Tongue (tissue), 2 donors: ENCODE measurements around the gene SFTA2. TPM values are rescaled to one million over a fixed set of nuclear protein-coding genes. Genes with fewer than 3 reads are reported as not detected.
A peak's percentile ranks its signal among the peaks of the same experiment; 100 is the strongest.
"Not testable (repeated sequence)": the region's sequence is repeated elsewhere in the genome, so short reads cannot be mapped to it uniquely, and the experiment has no call there.

Experiments
- DNase-seq: peaks from one replicate; pipeline ENCODE4 v3.0.0-alpha.2; 2015
- total RNA-seq: library from RNA; depleted of rRNA; stranded (reverse); fragments of >200 nt; gene quantifications from one replicate; pipeline ENCODE4 v1.2.3, GENCODE V29; 2014

Gene SFTA2
- total RNA-seq, 1 donor from 2014 or later = not detected

DNA sequence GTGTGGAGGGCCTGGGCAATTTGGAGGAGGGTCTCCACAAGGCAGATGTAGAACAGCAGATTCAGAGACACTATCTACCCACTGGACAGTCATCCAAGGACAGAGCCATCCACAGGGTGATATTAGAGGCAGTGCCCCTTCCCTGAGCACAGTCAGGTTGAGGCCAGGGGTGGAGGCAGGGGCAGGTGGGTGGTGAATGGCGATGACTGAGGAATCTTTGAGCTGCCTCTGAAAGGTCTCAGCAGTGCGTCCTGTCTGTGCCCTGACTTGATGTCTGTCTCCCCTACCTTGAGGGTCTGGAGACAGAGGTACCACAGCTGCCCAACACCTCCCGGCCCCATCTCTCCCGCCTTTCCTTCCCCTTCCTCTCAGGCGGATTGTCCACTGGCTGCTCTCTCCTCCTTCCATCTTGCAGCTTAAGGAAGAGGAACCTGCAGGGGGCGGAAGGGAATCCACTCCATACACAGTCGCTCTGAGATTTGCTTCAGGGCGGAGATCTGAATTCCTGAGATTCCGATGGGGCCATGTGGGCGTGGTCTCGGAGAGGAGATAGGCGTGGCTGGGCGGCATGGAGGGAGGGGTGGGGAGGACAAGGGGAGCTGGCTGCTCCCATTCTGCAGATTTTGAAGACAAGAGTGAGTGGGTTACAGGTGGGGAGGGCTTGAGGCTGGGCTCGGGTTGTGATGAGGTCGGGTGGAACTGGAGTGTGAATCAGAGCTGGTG lies 10.5 kb upstream of the SFTA2 start:
- peak; percentile 72 for DNase-seq

GRCh38 chr6:30940361-30940986 lies 8.5 kb upstream of the SFTA2 start, which contains the start of gene MUCL3:
TSS of gene MUCL3 (plus strand) at chr6:30940973. CDS start at chr6:30941000, 27 bp downstream.
- DNase-seq = no peak

GRCh38 chr6:30939473-30939872 lies 7.5 kb upstream of the SFTA2 start:
- DNase-seq = no peak

DNA sequence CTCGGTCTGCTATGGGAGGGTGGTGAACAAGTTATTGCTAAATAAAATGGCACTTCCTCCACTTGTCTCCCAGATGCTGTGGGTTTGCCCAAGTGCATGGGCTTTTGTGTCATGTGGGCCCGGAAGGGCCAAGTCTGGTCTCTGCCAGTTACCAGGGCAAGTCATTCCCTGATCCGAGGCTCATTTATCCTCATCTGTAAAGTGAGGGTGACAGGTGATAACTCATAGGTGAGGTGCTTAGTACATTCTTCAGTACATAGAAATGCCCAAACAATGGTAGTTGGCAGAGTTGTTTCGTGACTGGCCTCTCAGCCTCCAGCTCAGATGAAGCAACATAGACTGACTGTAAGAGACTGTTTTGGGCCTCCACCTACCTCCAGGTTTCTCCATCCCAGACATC lies 6.8 kb upstream of the SFTA2 start:
- no peak for DNase-seq

GRCh38 chr6:30937265-30937664 lies 5.3 kb upstream of the SFTA2 start:
- no peak for DNase-seq

- no peak for DNase-seq
Observed at GRCh38 chr6:30935018-30935417, 3.0 kb upstream of the SFTA2 start.

DNA sequence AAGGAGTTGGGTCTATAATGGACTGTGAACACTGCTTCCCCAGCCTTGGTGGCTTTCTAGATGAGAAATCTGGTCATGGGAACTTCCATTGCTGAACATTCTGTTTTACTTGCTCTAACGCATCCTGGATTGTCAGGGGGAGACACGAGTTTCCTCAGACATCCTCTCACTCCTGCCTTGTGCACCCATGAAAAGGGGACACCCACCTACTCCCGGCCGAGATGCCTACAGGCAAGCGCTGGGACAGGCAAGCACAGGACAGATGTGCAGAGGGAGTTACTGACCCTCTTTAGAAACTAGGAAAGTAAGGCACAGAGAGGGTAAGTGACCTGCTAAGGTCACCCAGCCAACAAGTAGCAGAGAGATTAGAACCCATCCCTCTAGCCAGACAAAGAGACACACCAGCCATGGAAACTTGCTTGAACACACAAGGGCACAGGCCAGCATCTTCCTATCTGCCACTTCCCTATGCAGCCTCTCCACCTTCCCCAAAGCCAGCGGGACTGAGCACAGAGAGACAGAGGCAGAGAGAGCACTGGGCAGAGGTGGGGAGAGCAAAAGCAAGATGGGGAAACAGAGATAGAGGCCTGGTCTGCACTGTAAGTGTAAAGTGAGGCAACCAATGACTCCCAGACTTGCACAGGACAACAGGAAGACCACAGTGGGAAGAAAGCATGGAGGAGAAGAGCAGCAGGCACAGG lies 845 bp upstream of the SFTA2 start:
- DNase-seq = no peak

DNA sequence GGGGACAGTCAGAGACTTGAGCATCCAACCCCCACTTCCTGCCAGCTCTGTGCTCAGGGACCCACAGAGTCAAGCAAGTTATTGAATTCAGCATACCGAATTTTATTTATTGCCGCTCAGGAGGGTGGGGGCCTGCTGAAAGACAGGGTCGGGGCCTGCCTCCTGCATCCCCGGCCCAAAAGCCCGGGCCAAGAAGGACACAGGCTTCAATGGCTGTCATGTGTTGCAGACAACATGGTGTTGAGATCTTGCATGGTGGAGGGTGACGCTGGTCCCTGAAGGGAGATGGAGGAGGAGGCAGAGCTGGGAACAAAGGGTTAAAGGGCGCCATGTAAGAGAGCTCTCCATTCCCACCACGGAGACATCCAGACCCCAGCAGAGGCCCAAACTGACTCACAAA lies 698 bp downstream of the SFTA2 start:
- no peak for DNase-seq

GRCh38 chr6:30930506-30930905 lies 1.5 kb downstream of the SFTA2 start:
- no peak for DNase-seq

DNA sequence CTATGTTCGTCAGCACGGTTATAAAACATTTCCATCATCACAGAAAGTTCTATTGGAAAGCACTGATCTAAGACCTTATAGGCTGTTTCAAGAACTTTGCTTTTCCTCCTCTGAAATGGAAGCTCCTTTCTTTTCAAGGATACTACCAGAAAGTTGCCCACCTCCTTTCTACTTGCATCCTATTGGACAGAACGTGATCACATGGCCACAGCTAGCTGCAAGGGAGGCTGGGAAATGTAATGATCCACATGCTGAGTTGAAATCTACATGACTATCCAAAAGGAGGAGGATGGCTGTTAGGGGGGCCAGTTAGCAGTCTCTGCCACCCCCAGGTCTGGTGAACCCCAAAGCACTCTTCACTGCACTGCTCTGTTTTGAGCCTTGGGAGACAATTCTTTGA lies 3.3 kb downstream of the SFTA2 start:
- DNase-seq = no peak

DNA sequence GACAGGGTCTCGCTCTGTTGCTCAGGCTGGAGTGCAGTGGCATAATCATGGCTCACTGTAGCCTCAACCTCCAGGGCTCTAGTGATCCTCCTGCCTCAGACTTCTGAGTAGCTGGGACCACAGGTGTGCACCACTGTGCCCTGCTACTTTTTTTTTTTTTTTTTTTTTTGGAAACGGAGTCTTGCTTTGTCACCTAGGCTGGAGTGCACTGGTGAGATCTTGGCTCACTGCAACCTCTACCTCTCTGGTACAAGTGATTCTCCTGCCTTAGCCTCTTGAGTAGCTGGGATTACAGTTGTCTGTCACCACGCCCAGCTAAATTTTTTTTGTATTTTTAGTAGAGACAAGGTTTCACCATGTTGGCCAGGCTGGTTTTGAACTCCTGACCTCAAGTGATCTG lies 4.9 kb downstream of the SFTA2 start:
- not testable (repeated sequence) for DNase-seq

- no peak for DNase-seq
Observed at GRCh38 chr6:30926644-30927043, 5.3 kb downstream of the SFTA2 start.

DNA sequence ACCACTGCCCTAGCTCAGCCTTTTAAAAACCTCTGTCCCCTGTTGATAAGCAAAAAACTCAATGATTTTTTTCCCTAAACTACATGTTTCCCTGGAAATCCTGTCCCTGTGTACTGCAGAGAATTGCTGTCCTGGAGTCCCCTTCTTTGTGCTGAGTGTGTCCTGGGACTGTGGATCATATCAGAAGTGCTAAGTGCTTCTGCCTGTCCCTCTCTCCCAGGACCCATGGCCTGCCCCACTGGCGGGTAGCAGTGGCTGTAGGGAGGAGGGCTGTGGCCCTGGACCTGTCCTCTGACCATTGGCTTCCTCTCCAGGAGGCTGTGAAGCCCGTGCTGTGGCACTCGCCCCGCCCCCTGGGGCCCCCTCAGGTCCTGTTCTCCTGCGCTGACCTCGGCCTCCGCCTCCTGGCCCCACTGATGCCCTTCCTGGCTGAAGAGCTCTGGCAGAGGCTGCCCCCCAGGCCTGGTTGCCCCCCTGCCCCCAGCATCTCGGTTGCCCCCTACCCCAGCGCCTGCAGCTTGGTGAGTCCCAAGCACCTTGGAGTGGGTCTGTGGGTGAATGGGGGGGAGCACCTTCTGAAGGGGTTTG lies 7.8 kb downstream of the SFTA2 start:
- not testable (repeated sequence) for DNase-seq

DNA sequence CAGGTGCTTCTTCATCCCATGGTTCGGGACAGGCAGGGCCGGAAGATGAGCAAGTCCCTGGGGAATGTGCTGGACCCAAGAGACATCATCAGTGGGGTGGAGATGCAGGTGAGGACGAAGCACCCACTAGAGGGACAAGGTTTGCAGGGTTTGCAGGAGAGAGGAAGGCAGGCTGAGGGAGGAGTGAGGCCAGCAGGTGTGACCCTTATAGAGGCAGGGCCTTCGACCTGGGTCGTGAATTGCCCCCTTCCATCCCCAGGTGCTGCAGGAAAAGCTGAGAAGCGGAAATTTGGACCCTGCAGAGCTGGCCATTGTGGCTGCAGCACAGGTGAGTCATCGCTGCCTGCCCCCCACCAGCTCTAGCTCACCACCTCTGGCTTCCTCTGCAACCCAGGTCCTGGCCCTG lies 9.5 kb downstream of the SFTA2 start:
- no peak for DNase-seq

- no peak for DNase-seq
Observed at GRCh38 chr6:30918670-30919069, 13.3 kb downstream of the SFTA2 start.

DNA sequence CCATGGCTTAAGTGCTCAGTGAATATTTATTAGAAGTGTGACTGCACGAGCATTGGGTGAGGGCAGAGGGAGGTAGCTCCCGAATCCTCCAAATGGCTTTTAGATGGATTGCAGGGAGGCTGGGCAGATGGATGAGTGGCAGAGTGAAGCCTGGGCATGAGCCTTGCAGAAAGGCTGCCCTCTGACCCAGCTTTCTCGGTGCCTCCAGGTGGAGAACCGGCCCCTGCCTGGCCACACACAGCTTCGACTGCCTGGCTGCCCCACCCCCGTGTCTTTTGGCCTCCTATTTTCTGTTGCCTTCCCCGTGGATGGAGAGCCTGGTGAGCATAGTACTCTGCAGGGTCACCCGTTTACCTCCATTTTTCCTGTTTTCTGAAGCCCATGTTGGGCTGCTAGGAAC lies 14.5 kb downstream of the SFTA2 start:
- no peak for DNase-seq

- no peak for DNase-seq
Observed at GRCh38 chr6:30917041-30917440, 14.9 kb downstream of the SFTA2 start.

DNA sequence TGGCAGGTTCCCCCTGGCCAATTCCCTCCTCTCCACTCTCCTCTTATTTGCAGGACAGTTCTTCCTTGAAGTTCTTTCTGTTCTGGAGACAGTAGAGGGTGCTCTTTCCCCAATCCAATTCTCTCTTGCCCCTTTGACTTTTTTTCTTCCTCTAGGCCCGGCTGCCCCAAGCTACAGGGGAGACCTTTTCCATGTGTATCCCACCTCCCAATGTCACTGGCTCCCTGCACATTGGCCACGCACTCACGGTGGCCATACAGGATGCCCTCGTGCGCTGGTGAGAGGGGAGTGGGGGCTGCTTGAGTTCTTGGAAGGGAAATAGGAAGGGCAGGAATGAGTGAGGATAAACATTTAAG lies 16.4 kb downstream of the SFTA2 start:
- peak; percentile 81 for DNase-seq

DNA sequence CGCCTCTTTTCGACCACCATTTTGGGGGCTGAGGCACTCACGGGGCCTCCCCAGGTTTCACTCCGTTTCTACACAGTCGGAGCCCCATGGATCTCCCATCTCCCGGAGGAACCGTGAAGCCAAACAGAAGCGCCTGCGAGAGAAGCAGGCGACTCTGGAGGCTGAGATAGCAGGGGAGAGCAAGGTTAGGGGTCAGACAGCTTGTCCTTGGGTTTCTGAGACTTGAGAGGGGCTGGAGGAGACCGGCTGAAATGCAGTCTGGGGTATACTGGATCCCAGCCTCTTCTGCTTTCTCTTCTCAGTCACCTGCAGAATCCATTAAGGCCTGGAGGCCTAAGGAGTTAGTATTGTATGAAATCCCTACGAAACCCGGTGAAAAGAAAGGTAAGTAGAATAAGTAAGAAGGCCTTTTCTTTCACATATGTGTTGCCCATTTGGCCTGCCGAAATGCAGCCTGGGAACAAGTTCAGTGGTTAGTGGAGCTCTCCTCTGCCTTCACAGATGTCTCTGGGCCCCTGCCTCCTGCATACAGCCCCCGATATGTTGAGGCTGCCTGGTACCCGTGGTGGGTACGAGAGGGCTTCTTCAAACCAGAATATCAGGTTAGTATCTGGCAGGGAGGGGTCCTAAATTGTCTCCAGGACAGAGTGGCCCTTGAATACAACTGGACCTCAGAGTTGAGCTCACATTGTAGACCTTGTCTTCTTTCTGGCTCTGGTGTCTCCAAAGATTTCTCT lies 16.9 kb downstream of the SFTA2 start:
- no peak for DNase-seq

DNA sequence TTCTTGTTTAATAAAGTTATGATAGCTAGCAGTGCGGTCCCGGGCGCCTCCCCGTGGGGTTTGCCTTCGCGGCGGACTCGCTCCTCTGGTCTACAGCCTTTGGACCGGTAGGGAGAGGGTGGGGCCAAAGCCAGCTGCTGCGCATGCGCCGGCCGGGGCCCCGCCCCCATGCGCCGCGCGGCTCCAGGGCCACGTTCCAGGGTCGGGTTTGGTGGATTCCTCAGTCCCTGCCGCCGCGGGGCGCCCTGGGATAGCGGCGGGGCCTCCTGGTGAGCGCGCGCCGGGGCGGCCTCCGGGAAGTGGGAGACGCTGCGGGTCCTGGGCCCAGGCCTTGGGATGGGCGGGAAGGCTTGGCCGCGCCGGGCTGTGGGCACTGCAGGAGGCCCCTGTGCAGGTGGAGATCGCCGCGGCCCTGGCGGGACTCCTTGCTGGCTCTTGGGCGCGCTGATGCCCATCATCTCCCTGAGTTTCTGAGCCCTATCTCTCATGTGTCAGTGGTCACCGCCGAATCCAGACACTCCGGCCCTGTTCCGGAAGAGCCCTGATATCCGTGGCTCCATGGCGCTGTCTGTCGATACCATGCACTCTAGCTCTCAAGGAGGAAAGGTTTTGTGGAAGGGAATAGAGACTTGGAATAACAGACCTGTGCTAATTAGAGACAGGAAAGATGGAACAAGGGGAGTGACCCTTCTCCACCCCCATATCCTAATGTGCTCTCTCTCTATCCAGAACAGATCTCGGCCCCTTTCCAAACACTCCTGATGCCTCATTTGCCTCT lies 17.7 kb downstream of the SFTA2 start, which contains the start of gene VARS2:
Gene VARS2, plus strand, starts transcription at position 163 of the 778 bp plus-strand sequence. Its CDS starts 599 bp downstream, at position 762.
- DNase-seq = peak; percentile 96

DNA sequence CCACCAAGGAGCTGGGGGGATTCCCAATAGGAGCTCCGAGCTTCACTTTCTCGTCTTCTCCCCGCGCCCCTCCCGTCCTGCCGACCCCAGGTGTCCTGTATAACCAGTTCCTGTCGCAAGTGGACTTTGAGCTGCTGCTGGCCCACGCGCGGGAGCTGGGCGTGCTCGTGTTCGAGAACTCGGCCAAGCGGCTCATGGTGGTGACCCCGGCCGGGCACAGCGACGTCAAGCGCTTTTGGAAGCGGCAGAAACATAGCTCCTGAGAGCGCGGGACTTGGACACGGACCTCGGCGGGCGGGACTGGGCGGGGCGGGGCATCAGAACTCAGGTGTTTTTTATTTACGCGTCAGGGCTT lies 18.3 kb downstream of the SFTA2 start:
- no peak for DNase-seq
